GM18951 (cell line): Measurements from ENCODE around the gene PDS5B.
"Not testable (repeated sequence)": the region's sequence is repeated elsewhere in the genome, so short reads cannot be mapped to it uniquely, and the experiment has no call there.

Source experiments
- POLR2A ChIP-seq: IDR thresholded peaks from 4 replicates; pipeline ENCODE4 v1.6.1; 2011; ENCODE audit warnings: mild to moderate bottlenecking; ENCODE audit not compliant: insufficient read length, insufficient read depth; ENCODE audit errors: extremely low read depth
- in situ Hi-C: fragments of 300-500 bp; cut with MboI; formaldehyde crosslinking; loops from one replicate; pipeline ENCODE4 v1.12.0; 2022; ENCODE audit warnings: low sequenced_read_pairs, mixed read lengths, inconsistent platforms; ENCODE audit not compliant: unreplicated experiment

The PDS5B gene

GRCh38 chr13:32779119-32779518 lies 192.9 kb downstream of the PDS5B start:
- in situ Hi-C loops, result no loop called here
- no peak for TF ChIP-seq POLR2A

GRCh38 chr13:32781906-32782305 lies 195.7 kb downstream of the PDS5B start:
- in situ Hi-C loops, result no loop called here
- TF ChIP-seq POLR2A, result no peak

GRCh38 chr13:32783067-32783466 lies 196.8 kb downstream of the PDS5B start:
- in situ Hi-C loops, result no loop called here
- no peak for TF ChIP-seq POLR2A

GRCh38 chr13:32790731-32791130 lies 204.5 kb downstream of the PDS5B start:
- in situ Hi-C loops, result no loop called here
- TF ChIP-seq POLR2A, result no peak

- TF ChIP-seq POLR2A, result no peak
- in situ Hi-C loops, result no loop called here
Observed at GRCh38 chr13:32791545-32792172, 205.4 kb downstream of the PDS5B start.

DNA sequence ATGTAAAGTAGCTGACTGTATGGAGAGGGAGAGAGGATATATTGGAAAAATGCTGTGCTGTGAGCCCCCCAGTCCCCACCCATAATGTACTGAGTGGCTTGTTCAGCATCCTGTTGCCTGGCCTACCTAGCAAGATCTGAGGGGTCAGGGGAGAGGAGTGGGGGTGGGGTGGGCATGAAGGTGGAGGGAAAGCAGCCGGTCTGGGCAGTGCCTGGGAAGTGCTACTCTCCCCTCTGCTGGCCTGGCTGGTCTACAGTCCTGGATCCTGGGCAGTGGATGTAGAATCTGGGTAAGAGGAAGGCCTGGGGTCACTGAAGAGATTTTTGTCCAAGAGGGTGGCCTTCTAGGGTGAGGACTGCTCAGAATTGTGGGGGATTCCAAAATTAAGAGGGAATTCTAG lies 210.5 kb downstream of the PDS5B start:
- in situ Hi-C loops, result no loop called here
- no peak for TF ChIP-seq POLR2A

DNA sequence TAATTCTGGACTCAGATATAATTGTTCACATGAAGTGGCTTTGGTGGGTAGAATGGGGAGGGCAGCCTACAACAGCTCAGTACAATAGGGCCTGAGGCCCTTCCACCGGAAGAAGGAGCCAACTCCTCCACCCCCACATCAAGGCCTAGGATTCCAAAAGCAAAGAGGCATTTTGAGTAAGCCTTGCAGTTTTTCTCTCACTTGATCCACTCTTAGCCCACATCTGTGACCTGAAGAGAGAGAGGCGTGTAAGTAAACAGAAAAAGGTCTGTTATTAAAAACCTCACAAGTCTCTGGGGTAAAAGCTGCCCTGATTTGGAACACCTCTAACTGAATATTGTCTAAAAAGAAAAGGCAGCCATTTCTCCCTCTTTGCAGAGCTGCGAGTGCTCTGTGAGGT lies 215.9 kb downstream of the PDS5B start:
- TF ChIP-seq POLR2A, result no peak
- in situ Hi-C loops, result no loop called here

- in situ Hi-C loops, result no loop called here
- TF ChIP-seq POLR2A, result no peak
Observed at GRCh38 chr13:32804673-32805230, 218.5 kb downstream of the PDS5B start.

GRCh38 chr13:32811297-32811800 lies 225.1 kb downstream of the PDS5B start:
- TF ChIP-seq POLR2A, result no peak

DNA sequence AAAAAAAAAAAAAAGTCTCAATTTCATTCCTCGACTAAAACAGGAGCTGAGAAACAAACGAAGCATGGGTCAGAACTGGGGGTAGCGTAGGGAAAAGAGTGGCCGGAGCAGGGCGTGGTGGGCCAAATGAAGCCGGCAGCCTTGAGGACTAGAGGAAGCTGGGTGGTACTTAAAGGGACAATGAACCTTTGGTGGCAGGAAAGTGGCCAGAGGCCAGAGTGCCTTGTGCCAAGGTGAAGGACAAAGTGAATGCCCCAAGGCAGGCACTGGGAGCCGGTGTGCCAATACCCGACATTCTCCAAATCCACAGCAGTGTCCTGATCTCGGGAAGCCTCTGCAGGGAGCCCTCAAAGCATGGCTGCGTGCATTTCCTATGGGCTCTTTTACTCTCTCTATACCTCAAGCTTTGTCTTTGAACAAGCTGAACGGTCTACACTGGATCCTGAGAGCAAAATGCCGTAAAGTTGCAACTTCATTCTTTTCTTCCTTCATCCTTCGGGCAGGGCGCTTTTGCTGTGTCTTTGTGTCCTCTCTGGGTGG lies 235.0 kb downstream of the PDS5B start:
- in situ Hi-C loops, result no loop called here

More at GRCh38 chr13:32811297-32811800, 225.1 kb downstream of the PDS5B start:
- in situ Hi-C loops, result no loop called here

DNA sequence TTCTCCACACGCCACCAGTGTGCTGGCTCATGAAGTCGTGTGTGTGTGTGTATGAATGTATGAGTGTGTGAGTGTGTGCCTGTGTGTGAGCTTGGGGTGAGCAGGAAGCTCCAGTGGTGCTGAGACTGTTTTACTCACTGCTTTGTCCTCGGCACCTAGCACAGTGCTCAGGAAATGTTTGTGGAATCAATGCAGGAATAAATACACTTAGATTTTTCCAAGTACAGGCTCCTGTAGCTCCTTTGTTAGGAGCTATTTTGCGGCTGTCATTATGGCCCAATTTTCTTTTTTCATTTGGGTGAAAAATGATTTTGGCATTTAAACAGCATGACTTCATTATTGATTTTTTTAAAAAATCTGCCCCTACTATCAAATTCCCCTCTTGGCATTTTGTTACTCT lies 236.5 kb downstream of the PDS5B start:
- no peak for TF ChIP-seq POLR2A
- in situ Hi-C loops, result no loop called here

More for the DNA sequence above, 235.0 kb downstream of the PDS5B start:
- no peak for TF ChIP-seq POLR2A

DNA sequence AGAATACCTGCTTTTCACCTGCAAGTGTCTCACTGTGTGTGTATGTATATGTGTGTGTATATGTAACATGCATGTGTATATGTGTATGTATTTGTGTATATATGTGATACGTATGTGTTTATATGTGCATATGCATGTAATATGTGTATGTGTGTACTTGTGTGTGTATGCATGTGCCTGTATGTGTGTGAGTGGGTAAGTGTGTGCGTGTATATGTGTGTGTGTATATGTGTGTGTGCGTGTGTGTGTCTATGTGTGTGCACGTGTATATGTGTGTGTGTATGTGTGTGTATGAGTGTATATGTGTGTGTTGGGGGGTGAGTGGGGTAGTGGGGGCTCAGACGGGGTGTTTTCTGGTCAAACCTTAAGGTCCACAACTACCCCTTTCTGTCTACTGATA lies 237.3 kb downstream of the PDS5B start:
- no peak for TF ChIP-seq POLR2A
- in situ Hi-C loops, result no loop called here

- no peak for TF ChIP-seq POLR2A
- in situ Hi-C loops, result no loop called here
Observed at GRCh38 chr13:32824061-32824460, 237.8 kb downstream of the PDS5B start.

DNA sequence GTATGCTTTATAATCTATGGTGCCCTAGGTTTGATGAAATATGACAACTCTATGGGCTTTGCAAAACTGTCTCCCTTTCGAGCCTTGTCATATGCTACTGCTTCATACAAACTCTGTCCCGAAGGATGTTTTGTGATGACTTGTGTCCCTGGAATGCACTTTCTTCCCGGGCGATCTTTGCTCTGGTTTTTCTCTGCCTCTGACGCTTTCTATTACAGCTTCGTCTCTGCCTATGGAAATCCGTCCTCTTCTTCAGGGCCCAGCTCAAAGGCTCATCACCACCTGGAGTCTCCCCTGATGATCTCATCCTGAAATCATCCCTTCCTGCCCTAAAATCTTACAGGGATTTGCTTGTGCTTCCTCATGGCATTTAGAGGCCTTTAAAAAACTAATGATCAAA lies 238.4 kb downstream of the PDS5B start:
- in situ Hi-C loops, result no loop called here

GRCh38 chr13:32825481-32825880 lies 239.2 kb downstream of the PDS5B start:
- no peak for TF ChIP-seq POLR2A
- in situ Hi-C loops, result no loop called here

More for the DNA sequence above, 238.4 kb downstream of the PDS5B start:
- no peak for TF ChIP-seq POLR2A

- in situ Hi-C loops, result not testable (repeated sequence)
Observed at GRCh38 chr13:32826372-32826771, 240.1 kb downstream of the PDS5B start.
